Limb (tissue), 2 donors: ENCODE measurements around the gene PCDHB16.
"Not testable (repeated sequence)": the region's sequence is repeated elsewhere in the genome, so short reads cannot be mapped to it uniquely, and the experiment has no call there.

Experiments used
- DNase-seq, 2 donors: peaks; one replicate each; pipeline ENCODE4 v3.0.0-alpha.2; 2016; ENCODE audit errors: extremely low spot score in 2 of 2

PCDHB16 gene

GRCh38 chr5:141184117-141184855 is 2.1 kb downstream of the PCDHB16 start:
- DNase-seq: not testable (repeated sequence)

GRCh38 chr5:141186897-141187512 is 4.8 kb downstream of the PCDHB16 start, which contains the start of gene PCDHB9:
Gene PCDHB9, plus strand, starts transcription at chr5:141187161. Its CDS starts 158 bp downstream, at chr5:141187319.
- no peak for DNase-seq

DNA sequence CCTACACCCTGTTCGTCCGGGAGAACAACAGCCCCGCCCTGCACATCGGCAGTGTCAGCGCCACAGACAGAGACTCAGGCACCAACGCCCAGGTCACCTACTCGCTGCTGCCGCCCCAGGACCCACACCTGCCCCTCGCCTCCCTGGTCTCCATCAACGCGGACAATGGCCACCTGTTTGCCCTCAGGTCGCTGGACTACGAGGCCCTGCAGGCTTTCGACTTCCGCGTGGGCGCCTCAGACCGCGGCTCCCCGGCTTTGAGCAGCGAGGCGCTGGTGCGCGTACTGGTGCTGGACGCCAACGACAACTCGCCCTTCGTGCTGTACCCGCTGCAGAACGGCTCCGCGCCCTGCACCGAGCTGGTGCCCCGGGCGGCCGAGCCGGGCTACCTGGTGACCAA is 6.5 kb downstream of the PCDHB16 start:
- not testable (repeated sequence) for DNase-seq

- DNase-seq: not testable (repeated sequence)
Measured at GRCh38 chr5:141189131-141189530, 6.9 kb downstream of the PCDHB16 start.

GRCh38 chr5:141192110-141192725 is 10.0 kb downstream of the PCDHB16 start, which contains the start of gene PCDHB10:
Gene PCDHB10, plus strand, starts transcription at chr5:141192353. Its CDS starts 200 bp downstream, at chr5:141192553.
- peak in 1 of 2 donors; percentile 53 for DNase-seq

DNA sequence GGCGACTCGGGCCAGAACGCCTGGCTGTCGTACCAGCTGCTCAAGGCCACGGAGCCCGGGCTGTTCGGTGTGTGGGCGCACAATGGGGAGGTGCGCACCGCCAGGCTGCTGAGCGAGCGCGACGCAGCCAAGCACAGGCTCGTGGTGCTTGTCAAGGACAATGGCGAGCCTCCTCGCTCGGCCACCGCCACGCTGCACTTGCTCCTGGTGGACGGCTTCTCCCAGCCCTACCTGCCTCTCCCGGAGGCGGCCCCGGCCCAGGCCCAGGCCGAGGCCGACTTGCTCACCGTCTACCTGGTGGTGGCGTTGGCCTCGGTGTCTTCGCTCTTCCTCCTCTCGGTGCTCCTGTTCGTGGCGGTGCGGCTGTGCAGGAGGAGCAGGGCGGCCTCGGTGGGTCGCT is 12.1 kb downstream of the PCDHB16 start:
- not testable (repeated sequence) for DNase-seq

DNA sequence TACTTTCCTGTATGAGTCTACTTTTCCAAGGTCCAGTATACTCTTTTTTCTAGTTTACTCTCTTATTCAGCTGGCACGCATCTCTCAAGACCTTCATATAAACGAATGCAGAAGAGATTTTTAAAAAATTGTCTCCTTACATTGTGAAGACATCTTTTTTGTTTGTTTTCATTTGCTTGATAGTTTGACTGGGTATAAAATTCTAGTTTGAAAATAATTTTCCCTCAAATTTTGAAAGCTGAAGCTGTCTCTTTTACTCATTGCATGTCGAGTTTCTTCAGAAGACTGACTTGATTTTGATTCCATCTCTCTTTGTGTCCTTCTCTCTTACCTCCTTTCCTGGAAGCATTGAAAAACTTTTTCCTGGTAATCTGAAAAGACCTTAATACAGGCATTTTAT is 14.2 kb downstream of the PCDHB16 start:
- DNase-seq: no peak

DNA sequence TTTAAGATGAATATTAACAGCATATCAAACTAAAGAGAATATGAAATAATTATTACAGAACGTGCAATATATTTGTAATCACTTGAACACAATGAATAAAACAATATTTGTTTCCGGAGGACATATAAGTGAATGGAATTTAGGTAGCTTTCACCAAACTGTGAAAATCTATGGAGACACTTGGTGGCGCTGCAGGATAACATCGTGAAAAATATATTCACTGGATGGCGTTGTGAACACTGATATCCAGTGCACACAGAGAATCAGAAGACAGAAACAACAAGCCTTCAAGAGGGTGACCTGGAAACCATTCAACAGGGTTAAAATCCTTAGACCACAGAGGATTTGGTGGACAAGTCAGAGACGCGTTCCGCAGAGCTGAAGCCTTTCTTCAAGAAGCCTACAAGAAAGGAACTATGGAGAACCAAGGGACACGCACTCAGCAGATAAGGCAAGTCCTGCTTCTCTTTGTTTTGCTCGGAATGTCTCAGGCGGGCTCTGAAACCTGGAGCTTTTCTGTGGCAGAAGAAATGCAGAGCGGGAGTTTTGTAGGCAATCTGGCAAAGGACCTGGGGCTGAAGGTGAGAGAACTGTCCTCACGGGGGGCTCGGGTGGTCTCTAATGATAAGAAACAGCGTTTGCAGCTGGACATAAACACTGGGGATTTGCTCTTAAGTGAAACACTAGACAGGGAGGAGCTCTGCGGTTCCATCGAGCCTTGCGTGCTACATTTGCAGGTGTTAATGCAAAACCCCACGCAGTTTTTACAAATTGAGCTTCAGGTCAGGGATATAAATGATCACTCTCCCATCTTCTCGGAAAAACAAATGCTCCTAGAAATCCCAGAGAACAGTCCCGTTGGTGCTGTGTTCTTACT is 17.4 kb downstream of the PCDHB16 start, which contains the start of gene PCDHB11:
TSS of gene PCDHB11 (plus strand) at position 269 of the 877 bp plus-strand sequence. CDS start at position 417, 148 bp downstream.
- no peak for DNase-seq

GRCh38 chr5:141201126-141201525 is 18.9 kb downstream of the PCDHB16 start:
- DNase-seq: not testable (repeated sequence)

DNA sequence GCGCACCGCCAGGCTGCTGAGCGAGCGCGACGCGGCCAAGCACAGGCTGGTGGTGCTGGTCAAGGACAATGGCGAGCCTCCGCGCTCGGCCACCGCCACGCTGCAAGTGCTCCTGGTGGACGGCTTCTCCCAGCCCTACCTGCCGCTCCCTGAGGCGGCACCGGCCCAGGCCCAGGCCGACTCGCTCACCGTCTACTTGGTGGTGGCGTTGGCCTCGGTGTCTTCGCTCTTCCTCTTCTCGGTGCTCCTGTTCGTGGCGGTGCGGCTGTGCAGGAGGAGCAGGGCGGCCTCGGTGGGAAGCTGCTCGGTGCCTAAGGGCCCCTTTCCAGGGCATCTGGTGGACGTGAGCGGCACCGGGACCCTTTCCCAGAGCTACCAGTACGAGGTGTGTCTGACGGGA is 19.5 kb downstream of the PCDHB16 start:
- DNase-seq: not testable (repeated sequence)

GRCh38 chr5:141208478-141208877 is 26.3 kb downstream of the PCDHB16 start, which contains the start of gene PCDHB12:
Gene PCDHB12, plus strand, starts transcription at chr5:141208719. Its CDS starts 189 bp downstream, at chr5:141208908.
- DNase-seq: no peak

DNA sequence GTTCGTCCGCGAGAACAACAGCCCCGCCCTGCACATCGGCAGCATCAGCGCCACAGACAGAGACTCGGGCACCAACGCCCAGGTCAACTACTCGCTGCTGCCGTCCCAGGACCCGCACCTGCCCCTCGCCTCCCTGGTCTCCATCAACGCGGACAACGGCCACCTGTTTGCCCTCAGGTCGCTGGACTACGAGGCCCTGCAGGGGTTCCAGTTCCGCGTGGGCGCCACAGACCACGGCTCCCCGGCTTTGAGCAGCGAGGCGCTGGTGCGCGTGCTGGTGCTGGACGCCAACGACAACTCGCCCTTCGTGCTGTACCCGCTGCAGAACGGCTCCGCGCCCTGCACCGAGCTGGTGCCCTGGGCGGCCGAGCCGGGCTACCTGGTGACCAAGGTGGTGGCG is 28.1 kb downstream of the PCDHB16 start:
- not testable (repeated sequence) for DNase-seq

GRCh38 chr5:141210849-141211248 is 28.7 kb downstream of the PCDHB16 start:
- not testable (repeated sequence) for DNase-seq

DNA sequence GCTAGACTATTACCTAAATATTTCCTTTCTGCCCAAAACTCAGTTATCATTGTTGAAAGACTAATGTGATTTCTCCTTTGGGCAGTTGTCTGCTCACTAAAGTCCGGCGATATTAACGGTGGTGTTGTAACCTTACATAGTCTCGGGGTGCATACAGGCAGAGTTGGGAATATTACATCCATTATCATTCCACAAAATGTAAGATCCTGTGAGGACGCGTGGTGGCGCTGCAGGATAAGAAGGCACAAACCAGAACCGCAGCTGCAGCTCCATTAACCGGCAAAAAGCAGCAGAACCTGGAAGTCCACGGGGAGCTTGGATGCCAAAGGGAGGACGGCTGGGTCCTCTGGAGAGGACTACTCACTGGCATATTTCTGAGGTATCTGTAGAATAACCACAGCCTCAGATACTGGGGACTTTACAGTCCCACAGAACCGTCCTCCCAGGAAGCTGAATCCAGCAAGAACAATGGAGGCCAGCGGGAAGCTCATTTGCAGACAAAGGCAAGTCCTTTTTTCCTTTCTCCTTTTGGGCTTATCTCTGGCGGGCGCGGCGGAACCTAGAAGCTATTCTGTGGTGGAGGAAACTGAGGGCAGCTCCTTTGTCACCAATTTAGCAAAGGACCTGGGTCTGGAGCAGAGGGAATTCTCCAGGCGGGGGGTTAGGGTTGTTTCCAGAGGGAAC is 31.6 kb downstream of the PCDHB16 start, which contains the start of gene PCDHB13:
TSS of gene PCDHB13 (plus strand) at position 264 of the 684 bp plus-strand sequence. CDS start at position 469, 205 bp downstream.
- DNase-seq: not testable (repeated sequence)

DNA sequence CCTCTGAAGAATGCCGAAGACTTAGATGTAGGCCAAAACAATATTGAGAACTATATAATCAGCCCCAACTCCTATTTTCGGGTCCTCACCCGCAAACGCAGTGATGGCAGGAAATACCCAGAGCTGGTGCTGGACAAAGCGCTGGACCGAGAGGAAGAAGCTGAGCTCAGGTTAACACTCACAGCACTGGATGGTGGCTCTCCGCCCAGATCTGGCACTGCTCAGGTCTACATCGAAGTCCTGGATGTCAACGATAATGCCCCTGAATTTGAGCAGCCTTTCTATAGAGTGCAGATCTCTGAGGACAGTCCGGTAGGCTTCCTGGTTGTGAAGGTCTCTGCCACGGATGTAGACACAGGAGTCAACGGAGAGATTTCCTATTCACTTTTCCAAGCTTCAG is 32.4 kb downstream of the PCDHB16 start:
- DNase-seq: not testable (repeated sequence)

- not testable (repeated sequence) for DNase-seq
Measured at GRCh38 chr5:141215504-141215903, 33.3 kb downstream of the PCDHB16 start.

DNA sequence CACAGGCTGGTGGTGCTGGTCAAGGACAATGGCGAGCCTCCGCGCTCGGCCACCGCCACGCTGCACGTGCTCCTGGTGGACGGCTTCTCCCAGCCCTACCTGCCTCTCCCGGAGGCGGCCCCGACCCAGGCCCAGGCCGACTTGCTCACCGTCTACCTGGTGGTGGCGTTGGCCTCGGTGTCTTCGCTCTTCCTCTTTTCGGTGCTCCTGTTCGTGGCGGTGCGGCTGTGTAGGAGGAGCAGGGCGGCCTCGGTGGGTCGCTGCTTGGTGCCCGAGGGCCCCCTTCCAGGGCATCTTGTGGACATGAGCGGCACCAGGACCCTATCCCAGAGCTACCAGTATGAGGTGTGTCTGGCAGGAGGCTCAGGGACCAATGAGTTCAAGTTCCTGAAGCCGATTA is 33.8 kb downstream of the PCDHB16 start:
- not testable (repeated sequence) for DNase-seq

DNA sequence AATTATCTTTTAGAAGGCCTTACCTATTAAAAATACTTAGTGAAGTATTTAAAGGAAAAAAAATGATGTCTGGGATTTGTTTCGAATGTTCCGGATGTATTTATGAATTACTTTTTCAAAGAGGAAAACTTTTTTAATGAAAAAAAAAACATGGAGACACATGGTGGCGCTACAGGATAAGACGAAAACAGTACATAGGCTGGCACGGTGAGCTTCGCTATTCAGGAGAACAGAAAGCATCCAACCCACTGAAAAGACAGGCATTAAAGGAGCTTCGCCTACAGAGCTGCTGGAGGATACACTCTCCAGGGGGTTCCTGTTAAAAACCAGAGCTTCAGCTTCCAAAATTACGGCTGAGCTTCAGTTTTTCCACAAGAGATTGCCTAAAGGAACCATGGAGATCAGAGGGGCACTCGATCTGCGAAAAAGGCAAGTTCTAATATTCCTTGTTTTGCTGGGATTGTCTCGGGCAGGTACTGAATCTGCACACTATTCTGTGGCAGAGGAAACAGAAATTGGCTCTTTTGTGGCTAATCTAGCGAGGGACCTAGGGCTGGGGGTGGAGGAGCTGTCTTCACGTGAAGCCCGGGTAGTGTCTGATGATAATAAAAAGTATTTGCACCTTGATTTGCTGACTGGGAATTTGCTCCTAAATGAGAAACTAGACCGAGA is 41.1 kb downstream of the PCDHB16 start, which contains the start of gene PCDHB14:
TSS of gene PCDHB14 (plus strand) at position 232 of the 672 bp plus-strand sequence. CDS start at position 395, 163 bp downstream.
- peak in 1 of 2 donors; percentile 7 for DNase-seq

- DNase-seq: not testable (repeated sequence)
Measured at GRCh38 chr5:141224844-141225243, 42.7 kb downstream of the PCDHB16 start.
